GM19043 (cell line): ENCODE measurements around the gene ACSS3.
"Not testable (repeated sequence)": the region's sequence is repeated elsewhere in the genome, so short reads cannot be mapped to it uniquely, and the experiment has no call there.

Experiments
- ATAC-seq: cut with Tn5 transposase; IDR thresholded peaks from one replicate; pipeline ENCODE4 v1.9.1; 2021; ENCODE audit warnings: low read depth; ENCODE audit not compliant: unreplicated experiment

The ACSS3 gene

DNA sequence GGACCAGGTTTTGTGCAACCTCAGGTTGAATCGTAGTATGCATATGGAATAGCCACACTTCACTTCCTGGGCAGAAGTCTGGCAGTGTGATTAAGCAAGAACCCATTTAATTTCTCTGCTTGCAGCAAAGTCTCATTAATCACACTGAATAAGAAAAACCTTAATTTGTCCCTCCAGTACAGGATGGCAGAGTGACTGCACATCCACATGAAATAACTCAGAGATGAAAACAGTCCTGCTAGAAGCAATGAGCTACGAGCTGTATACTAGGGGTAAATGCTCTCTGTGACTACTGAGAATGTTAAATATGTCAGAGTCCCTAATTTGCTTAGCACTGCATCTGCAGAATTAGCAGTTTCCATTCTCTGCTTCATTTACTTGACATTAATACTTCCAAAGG, 88.9 kb downstream of the ACSS3 start:
- ATAC-seq, result no peak

DNA sequence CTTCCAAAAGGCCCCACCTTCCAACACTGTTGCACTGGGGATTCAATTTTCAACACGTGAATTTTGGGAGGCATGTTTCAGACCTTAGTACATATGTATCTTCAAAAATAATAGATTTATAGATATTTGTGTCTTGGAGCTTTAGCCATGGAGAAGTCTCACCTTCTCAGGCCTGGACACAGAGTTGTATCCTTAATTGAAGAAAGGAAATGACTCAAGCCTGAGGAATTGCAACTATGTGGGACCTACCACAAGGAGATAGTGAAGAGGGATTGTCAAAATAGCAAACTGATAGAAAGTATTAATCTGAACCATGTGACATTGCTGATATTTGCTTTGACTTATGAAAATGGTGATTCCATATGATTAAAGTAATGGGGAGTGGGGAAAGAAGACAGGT, 89.8 kb downstream of the ACSS3 start:
- ATAC-seq, result no peak

DNA sequence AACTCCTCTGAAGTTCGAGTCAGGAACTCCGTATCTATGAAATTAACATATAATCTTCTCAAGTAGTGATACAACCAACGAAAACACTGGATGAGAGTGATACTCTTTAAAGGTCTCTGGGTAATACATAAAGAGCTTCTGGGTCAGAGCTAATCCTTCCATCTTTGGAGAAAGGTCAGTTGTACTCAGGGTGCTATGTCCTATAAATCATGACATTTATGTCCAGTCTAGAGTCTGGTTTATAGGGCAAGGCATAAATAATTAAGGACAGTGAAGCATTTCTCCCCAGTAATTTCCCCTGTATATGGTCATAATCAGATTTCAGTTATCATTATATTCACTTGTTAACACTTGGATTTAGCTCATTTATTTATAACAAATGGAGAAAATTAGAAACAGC, 90.6 kb downstream of the ACSS3 start:
- ATAC-seq, result no peak

DNA sequence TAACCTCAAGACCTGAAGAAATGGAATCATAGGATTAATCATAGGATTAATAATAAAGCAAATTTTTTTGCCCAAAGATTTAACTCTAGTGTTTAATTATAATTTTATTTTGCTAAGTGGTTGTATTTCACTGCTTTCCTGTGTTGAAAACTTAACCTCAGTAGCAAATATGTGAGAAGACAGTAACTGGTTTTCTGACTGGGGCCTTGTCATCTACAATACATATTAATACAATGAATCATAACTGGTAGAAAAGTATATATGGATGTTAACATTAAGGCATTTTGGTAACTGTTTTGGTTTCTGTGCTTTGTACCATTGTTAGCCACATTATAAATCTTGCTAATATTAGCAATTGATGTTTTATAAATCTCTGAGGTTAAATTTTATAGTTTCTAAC, 92.2 kb downstream of the ACSS3 start:
- ATAC-seq, result no peak

DNA sequence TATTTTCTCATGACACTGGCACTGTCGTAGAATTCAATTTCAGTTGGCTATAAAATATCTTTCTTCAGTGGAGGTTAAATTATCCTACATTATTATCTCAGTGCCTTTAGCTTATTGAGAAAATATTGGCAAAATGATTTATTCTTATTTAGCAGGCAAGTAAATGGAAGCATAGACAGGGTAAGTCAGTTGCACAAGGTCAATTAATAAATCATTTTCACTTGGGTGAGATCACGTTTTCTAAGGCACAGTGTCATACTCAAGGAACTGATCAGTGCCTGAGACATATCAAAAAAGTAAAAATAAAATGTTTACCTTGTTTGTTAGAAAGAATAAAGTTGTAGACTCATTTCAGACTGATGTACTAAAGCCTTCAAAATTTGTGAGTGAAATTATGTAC, 95.0 kb downstream of the ACSS3 start:
- no peak for ATAC-seq

DNA sequence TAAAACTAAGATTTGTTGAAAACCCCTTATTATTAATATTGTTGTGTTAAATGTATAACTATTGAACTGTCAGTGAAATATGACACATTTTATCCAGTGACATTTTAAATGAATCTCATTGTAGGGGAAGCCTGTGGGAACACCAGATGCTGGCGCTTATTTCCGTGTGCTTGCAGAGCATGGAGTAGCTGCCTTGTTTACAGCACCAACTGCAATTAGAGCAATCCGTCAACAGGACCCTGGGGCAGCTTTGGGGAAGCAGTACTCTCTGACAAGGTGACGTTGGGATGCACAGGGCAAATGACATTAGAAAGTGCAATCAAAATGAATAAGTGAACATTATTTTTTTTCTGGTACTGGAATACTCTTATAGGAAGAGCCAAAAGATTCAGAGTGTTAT, 96.8 kb downstream of the ACSS3 start:
- no peak for ATAC-seq

DNA sequence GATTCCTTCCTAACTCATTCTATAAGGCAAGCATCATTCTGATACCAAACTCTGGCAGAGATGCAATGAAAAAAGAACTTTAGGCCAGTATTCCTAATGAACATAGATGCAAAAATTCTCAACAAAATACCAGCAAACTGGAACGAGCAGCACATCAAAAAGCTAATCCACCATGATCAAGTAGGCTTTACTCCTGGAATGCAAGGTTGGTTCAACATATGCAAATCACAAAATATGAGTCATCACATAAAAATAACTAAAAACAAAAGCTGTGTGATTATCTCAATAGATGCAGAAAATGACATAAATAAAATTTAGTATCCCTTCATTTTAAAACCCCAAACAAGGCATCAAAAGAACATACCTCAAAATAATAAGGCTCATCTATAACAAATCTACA, 98.9 kb downstream of the ACSS3 start:
- ATAC-seq, result no peak

DNA sequence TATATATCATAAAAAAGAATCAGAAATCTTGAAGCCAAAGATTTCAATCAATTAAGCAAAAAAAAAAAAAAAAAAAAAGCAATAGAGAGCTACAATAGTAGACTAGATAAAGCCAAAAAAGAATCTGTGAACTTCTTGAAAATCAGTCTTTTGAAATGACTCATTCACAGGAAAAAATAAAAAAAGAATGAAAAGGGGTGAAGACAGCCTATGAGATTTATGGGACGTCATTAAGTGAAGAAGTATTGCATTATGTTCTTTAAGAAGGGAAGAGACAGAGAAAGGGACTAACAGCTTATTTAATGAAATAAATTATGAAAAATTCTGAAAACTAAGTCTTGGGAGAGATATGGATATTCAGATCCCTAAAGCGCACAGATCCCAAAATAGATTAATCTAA, 103.8 kb downstream of the ACSS3 start:
- ATAC-seq, result no peak

DNA sequence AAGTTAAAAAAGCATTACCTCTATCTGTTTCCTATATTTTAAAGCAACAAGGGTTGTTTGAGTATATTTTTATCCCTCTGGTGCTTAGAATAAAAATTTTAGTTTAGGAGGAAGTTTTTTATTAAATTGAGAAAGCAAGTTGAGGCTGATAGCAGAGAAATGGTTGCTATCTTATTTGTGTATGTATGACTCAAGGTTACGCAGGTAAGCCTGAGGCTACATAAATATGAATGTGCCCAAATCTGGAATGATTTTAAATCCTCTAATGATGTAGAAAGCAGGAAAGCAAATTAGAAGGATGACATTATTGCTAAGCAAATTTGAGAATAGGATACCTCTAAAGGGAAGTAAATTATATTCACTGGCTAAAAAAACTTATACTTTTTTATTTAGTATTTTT, 109.8 kb downstream of the ACSS3 start:
- no peak for ATAC-seq

DNA sequence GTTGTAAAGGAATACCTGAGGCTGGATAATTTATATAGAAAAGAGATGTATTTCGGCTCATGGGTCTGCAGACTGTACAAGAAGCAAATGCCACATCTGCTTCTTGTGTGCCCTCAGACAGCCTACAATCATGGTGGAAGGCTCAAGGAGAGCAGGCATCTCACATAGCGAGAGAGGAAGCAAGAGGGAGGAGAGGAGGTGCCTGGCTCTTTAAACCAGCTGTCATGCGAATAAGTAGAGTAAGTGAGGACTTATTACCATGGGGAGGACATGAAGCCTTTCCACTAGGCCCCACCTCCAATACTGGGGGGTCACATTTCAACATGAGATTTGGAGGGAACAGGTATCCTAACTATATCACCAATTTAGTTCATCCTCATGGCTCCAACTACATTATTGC, 118.7 kb downstream of the ACSS3 start:
- ATAC-seq, result no peak

DNA sequence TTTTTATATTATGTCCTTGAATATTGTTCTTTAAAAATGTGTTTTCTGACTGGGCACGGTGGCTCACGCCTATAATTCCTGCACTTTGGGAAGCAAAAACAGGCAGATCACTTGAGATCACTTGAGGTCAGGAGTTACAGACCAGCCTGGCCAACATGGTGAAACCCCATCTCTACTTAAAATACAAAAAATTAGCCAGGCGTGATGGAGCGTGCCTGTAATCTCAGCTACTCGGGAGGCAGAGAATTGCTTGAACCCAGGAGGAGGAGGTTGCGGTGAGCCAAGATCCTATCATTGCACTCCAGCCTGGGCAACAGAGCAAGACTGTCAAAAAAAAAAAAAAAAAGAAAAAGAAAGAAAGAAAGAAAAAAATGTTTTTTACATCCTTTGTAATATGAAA, 122.7 kb downstream of the ACSS3 start:
- ATAC-seq, result not testable (repeated sequence)

DNA sequence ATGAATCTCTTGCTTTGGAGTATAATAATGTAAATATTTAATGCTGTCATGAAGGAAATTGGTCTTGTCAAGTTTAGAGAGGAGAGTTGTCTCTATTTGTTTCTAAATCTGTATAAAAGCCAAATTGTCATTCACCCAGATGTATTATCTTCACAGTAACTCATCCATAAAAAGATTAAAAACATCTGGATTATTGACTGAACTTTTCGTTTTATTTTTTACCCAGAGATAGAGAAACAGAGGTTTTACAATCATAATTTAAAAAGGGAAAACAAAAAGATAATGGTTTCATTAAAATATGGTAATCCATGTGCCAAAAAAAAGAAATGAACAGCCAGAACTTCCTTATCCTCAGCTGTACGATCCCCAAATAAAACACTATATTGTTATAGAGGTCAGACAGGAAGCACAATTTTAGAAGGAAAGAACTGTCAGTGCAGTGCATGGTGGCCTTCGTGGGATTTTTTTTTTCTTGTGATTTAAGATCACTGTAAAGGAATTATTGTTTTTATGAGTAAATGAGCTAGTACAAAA, 125.9 kb downstream of the ACSS3 start:
- ATAC-seq, result no peak

DNA sequence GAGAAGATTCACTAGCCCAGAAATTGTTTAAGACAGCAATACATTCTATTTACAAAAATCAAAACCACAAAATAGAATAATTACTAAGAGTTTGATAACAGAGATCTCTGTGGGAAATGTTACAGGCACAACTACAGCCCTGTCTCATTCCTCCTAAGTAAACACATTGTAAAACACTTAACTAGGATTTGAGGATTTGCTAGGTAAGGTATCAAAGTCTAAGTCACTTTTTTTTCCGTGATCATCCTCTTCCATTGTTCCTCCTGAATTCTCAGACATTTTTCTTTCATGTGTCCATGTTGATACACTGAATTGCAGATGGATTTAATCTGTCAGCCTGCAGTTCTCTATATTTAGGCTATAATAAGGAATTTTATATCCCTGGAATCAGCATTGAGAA, 127.5 kb downstream of the ACSS3 start:
- no peak for ATAC-seq

DNA sequence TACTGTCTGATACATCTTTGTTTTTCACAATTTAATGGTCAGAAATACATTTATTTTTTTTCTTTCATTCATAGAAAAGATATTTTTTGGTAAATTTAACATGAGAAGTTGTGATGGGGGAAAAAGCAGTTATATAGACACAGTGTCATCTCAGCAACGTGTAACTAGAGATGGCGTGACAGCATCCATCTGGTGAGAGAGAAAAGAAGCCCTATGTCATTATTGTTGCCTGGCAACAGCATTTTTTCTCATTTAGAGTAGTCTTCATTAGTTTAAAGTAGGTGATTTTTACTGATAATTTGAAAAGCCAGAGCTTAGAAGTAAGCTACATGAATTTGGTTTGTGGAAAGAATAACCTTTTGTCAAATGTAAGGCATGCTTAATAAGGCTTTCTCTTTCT, 128.6 kb downstream of the ACSS3 start:
- ATAC-seq, result no peak

DNA sequence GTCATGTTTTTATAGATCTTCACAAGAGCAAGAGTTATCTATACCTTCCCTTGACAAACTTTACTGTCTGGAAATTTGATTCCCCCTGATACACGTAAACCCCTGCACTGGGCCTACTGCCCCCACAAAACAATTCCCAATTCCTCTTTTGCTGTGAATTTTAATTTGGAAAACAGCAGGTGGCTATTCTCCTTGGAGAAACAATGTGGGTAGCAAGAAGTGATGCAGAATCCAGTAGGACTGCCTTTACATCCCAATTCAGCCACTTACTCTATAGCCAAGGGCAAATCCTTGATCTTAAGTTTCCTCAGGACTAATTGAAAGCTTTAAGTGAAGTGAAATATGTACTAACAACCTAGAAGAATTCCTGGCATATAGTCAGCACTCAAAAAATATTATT, 129.3 kb downstream of the ACSS3 start:
- ATAC-seq, result no peak

DNA sequence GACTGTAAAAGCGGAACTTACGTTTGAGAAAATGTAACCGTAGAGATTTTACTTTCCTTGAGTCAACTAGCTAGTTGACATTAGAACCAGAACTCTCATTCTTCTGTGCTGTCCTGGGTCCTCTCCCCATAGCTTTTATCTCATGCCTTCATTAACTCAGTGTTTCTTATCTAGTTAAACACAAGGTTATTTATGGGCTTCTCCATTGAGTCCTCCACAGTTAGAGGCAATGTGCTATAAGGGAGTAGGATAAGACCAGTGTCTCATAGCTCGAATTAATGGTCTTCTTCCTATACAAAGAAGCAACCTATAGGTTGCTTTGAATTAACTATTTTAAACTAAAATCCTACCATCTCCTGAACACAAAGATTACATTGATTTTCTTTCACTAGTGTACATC, 129.8 kb downstream of the ACSS3 start:
- no peak for ATAC-seq

DNA sequence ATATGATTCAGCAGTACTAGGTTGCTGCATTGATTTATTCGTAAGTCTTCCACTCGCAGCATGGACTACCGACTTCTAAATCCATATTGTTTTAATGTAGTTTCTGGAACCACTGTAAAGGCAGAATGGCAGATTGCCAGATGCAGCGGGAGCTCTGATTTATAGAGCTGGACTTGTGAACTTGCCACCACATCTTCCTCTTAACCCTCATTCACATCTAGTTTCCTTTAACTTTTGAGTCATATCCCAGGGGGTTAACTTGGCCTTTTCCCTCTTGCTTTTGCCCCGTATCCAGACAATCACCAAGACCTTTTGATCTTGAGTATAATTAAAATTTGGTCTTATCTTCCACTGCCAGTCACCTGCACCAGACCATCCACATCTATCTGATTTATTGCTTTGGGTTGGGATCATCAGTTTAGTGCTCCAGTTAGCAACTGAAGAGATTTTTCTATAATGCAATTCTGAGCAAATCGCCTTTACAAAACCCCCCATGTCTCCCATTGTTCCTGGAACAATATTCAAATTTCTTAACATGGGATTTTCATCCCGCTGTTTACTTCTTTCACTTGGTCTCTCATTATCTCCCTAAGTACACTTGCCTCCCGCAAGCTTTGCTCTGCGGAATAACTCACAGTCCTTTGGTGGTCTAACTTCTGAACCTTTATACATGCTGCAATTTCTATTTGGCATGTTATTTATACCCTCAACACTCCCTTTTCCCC, 130.5 kb downstream of the ACSS3 start:
- ATAC-seq, result no peak

DNA sequence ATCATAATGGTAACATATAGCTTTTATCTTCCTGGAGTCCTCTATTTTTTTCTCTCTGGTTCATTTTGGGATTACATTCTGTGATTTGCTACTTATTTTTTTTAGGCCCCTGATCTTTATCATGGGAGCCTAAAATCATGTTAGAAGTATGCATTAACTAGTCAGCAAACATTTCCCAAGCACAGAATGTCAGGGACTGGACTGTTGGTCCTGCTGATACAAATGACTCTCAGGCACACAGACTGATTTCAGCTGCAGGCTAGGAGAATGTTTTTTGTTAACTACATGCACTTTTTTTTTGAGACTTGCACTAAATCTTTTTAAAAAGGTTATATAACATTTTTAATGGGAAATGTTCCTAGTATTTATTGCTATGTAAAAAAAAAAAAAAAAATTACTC, 131.1 kb downstream of the ACSS3 start:
- no peak for ATAC-seq

DNA sequence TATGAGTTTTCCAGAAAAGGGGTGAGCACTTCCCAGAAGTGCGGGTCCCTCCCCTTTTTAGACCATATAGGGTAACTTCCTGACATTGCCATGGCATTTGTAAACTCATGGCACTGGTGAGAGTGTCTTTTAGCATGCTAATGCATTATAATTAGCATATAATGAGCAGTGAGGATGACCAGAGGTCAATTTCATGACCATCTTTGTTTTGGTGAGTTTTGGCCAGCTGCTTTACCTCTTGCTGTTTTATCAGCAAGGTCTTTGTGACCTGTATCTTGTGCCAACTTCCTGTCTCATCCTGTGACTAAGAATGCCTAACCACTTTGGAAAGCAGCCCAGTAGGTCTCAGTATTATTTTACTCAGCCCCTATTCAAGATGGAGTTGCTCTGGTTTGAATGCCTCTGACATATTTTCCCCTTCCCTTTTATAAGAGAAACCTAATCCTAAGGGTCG, 131.9 kb downstream of the ACSS3 start:
- not testable (repeated sequence) for ATAC-seq

DNA sequence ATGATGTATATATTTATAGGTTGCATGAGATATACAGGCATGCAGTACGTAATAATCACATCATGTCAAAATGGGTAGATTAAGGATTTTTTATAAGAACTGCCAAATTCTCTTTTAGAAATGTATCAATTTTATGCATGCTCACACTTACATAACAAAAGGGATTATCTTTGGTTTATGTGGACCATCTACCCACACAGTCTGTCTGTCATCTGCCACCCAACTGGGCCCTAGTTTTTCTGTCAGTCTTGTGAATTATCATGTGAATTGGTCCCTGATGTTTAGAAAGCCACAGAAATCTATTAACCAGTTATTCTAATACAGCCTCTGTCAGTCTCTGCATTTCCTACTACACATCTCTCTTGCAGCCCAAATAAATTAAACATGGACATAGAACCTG, 133.4 kb downstream of the ACSS3 start:
- no peak for ATAC-seq

DNA sequence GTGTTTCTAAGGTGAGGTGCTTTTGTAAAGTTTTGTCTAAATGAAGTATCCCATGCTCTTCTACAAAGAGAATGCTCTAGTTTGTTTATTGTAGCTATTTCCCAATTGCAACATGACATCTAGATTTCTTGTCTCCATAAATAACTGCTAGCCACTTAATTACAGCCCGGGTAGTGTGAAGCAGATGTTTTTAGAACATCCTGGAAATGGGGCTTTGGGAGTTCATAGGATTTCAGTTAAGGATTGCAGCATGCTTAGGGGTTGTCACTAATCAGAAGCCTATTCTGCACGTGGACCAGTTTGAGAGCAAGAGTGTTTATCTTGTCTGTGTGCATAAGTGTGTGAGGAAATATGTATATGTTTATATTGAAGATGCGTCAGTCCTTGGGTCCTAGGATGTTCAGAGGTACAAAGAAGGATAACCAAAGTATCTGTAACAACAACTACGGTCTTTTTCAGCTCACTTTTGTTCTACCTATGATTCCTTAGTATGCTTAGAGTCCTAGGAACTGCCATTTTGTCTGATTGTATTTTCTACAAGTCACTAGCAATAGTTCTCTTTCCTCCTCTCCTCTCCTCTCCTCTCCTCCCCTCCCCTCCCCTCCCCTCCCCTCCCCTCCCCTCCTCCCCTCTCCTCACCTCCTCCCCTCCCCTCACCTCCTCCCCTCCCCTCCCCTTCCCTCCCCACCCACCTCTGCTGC, 135.3 kb downstream of the ACSS3 start:
- no peak for ATAC-seq

DNA sequence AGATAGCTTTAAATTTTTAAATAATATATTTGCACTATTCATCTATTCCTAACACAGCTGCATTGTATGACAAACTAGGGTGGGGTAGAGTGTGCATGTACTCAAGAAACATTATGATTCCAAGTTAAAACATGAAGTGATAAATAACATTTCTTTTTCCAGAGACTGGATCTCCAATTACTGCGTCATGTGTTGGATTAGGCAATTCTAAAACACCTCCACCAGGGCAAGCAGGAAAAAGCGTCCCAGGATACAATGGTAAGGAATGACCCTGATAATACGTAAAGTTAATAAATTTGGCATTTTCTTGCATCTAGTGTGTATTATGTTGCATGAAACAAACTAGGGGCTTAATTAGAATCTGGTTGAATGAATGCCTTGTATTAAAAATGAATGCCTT, 138.9 kb downstream of the ACSS3 start:
- no peak for ATAC-seq
